ENCODE results near the gene GSS. TPM values are rescaled to one million over a fixed set of nuclear protein-coding genes. Genes with fewer than 3 reads are reported as not detected.

The GSS gene
- total and polyA plus RNA-seq, 4 donors, result 20.8 to 38.8 (median 35.4) TPM

DNA sequence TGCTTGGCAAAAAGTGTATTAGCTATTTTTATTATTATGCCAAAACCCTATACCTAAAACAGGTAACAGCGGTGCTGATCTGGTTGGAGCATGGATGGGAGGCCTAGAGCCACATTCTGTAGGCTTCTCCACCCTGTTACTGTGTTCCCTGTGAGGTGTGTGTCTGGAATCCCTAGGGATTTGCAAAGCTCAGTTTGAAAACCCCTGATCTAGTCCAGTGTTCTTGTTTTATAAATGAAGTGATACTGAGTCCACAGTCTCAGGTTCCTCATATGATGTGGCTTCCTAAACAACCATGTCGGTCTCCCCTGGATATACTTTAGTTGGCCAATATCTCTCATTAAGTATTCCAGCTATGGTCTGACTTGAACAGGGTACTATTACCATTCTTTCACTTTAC, 62.9 kb downstream of the GSS start:
- no peaks in the 10 kb centered on the region for H3K27me3 ChIP-seq (ENCODE audit: control insufficient read depth in 4 of 4, insufficient read depth in 4 of 4, low read length in 3 of 4)
- H3K4me3 ChIP-seq (ENCODE audit: low read depth in 1 of 3, low read length in 3 of 3), result no peak overlapping the region
- peaks cover 0 to 2% (median under 1%) of the 10 kb centered on the region in 4 donors for H3K36me3 ChIP-seq (ENCODE audit: control insufficient read depth in 4 of 4, insufficient read depth in 3 of 4, low read depth in 1 of 4, low read length in 3 of 4)
- no peak for TF ChIP-seq EGR1 (IDR thresholded peaks at IDR 0.05; ENCODE audit: low read depth in 2 of 2)
- no peak for TF ChIP-seq FOXA2 (IDR thresholded peaks at IDR 0.05)
- TF ChIP-seq, protein P1, sequence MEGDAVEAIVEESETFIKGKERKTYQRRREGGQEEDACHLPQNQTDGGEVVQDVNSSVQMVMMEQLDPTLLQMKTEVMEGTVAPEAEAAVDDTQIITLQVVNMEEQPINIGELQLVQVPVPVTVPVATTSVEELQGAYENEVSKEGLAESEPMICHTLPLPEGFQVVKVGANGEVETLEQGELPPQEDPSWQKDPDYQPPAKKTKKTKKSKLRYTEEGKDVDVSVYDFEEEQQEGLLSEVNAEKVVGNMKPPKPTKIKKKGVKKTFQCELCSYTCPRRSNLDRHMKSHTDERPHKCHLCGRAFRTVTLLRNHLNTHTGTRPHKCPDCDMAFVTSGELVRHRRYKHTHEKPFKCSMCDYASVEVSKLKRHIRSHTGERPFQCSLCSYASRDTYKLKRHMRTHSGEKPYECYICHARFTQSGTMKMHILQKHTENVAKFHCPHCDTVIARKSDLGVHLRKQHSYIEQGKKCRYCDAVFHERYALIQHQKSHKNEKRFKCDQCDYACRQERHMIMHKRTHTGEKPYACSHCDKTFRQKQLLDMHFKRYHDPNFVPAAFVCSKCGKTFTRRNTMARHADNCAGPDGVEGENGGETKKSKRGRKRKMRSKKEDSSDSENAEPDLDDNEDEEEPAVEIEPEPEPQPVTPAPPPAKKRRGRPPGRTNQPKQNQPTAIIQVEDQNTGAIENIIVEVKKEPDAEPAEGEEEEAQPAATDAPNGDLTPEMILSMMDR (IDR thresholded peaks at IDR 0.05; ENCODE audit: low read depth, low read length, missing input control), result no peak
- no peak for TF ChIP-seq TAF1 (conservative IDR thresholded peaks at IDR 0.05)
- TF ChIP-seq RAD21 (IDR thresholded peaks at IDR 0.05), result no peak
- TF ChIP-seq GABPA (IDR thresholded peaks at IDR 0.05 in 1 of 2, conservative IDR thresholded peaks at IDR 0.05 in 1 of 2), result no peak
- no peak for TF ChIP-seq FOXA1 (IDR thresholded peaks at IDR 0.05)
- no peak for TF ChIP-seq YY1 (IDR thresholded peaks at IDR 0.05)
- TF ChIP-seq, protein P2, sequence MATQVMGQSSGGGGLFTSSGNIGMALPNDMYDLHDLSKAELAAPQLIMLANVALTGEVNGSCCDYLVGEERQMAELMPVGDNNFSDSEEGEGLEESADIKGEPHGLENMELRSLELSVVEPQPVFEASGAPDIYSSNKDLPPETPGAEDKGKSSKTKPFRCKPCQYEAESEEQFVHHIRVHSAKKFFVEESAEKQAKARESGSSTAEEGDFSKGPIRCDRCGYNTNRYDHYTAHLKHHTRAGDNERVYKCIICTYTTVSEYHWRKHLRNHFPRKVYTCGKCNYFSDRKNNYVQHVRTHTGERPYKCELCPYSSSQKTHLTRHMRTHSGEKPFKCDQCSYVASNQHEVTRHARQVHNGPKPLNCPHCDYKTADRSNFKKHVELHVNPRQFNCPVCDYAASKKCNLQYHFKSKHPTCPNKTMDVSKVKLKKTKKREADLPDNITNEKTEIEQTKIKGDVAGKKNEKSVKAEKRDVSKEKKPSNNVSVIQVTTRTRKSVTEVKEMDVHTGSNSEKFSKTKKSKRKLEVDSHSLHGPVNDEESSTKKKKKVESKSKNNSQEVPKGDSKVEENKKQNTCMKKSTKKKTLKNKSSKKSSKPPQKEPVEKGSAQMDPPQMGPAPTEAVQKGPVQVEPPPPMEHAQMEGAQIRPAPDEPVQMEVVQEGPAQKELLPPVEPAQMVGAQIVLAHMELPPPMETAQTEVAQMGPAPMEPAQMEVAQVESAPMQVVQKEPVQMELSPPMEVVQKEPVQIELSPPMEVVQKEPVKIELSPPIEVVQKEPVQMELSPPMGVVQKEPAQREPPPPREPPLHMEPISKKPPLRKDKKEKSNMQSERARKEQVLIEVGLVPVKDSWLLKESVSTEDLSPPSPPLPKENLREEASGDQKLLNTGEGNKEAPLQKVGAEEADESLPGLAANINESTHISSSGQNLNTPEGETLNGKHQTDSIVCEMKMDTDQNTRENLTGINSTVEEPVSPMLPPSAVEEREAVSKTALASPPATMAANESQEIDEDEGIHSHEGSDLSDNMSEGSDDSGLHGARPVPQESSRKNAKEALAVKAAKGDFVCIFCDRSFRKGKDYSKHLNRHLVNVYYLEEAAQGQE (IDR thresholded peaks at IDR 0.05), result no peak
- TF ChIP-seq, protein P3, sequence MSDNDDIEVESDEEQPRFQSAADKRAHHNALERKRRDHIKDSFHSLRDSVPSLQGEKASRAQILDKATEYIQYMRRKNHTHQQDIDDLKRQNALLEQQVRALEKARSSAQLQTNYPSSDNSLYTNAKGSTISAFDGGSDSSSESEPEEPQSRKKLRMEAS (IDR thresholded peaks at IDR 0.05), result no peak
- TF ChIP-seq, protein P4, sequence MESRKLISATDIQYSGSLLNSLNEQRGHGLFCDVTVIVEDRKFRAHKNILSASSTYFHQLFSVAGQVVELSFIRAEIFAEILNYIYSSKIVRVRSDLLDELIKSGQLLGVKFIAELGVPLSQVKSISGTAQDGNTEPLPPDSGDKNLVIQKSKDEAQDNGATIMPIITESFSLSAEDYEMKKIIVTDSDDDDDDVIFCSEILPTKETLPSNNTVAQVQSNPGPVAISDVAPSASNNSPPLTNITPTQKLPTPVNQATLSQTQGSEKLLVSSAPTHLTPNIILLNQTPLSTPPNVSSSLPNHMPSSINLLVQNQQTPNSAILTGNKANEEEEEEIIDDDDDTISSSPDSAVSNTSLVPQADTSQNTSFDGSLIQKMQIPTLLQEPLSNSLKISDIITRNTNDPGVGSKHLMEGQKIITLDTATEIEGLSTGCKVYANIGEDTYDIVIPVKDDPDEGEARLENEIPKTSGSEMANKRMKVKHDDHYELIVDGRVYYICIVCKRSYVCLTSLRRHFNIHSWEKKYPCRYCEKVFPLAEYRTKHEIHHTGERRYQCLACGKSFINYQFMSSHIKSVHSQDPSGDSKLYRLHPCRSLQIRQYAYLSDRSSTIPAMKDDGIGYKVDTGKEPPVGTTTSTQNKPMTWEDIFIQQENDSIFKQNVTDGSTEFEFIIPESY (IDR thresholded peaks at IDR 0.05), result no peak
- no peak for TF ChIP-seq RXRA (IDR thresholded peaks at IDR 0.05)
- no peak for TF ChIP-seq SP1 (IDR thresholded peaks at IDR 0.05)
- TF ChIP-seq, protein P5, sequence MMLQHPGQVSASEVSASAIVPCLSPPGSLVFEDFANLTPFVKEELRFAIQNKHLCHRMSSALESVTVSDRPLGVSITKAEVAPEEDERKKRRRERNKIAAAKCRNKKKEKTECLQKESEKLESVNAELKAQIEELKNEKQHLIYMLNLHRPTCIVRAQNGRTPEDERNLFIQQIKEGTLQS (IDR thresholded peaks at IDR 0.05), result no peak
- TF ChIP-seq NR2F2 (IDR thresholded peaks at IDR 0.05), result no peak
- no peak for TF ChIP-seq JUND (IDR thresholded peaks at IDR 0.05)
- TF ChIP-seq HNF4A (conservative IDR thresholded peaks at IDR 0.05), result no peak
- TF ChIP-seq HNF4G (IDR thresholded peaks at IDR 0.05), result no peak
- no peaks in the 10 kb centered on the region for H3K9me3 ChIP-seq (ENCODE audit: control insufficient read depth in 4 of 4, low read length in 3 of 4)
- 96% methylated on average over 2 of the region's 2 CpGs for WGBS
- H3K4me1 ChIP-seq (ENCODE audit: control insufficient read depth in 4 of 4, insufficient read depth in 4 of 4, low read length in 3 of 4), result peaks cover 2 to 25% (median 16%) of the 10 kb centered on the region in 4 donors
- H3K9ac ChIP-seq (ENCODE audit: low read depth in 1 of 2, low read length in 2 of 2), result no peak overlapping the region
- DNase-seq (ENCODE audit: low spot score), result no peak
- H3K27ac ChIP-seq (ENCODE audit: low read depth in 1 of 2, low read length in 2 of 2), result no peak overlapping the region
